Adipocyte (in vitro differentiated cells): ENCODE measurements around the gene CCT6A.
"Not testable (repeated sequence)": the region's sequence is repeated elsewhere in the genome, so short reads cannot be mapped to it uniquely, and the experiment has no call there.

ENCODE experiments used
- DNase-seq: peaks from one replicate; pipeline ENCODE4 v3.0.0-alpha.2; 2015; ENCODE audit warnings: low read depth
- H3K27me3 ChIP-seq: replicated peaks from 2 replicates; pipeline ENCODE4 v1.7.0; 2013; ENCODE audit warnings: mild to moderate bottlenecking, low read length, moderate library complexity; ENCODE audit not compliant: control insufficient read depth, insufficient read depth
- H3K36me3 ChIP-seq: 2 replicates; pipeline ENCODE4 v1.7.0; 2013; ENCODE audit warnings: low read length, mild to moderate bottlenecking, moderate library complexity; ENCODE audit not compliant: control insufficient read depth, insufficient read depth, severe bottlenecking
- H3K4me1 ChIP-seq: 2 replicates; pipeline ENCODE4 v1.7.0; 2013; ENCODE audit warnings: mild to moderate bottlenecking, low read length, moderate library complexity; ENCODE audit not compliant: control insufficient read depth, insufficient read depth
- H3K4me3 ChIP-seq: 2 replicates; pipeline ENCODE4 v1.7.0; 2013; ENCODE audit warnings: mild to moderate bottlenecking, low read length, moderate library complexity
- H3K9ac ChIP-seq: 2 replicates; pipeline ENCODE4 v1.7.0; 2013; ENCODE audit warnings: mild to moderate bottlenecking, low read length, moderate library complexity
- H3K9me3 ChIP-seq: 2 replicates; pipeline ENCODE4 v1.7.0; 2013; ENCODE audit warnings: mild to moderate bottlenecking, low read length, moderate library complexity; ENCODE audit not compliant: control insufficient read depth

The CCT6A gene

DNA sequence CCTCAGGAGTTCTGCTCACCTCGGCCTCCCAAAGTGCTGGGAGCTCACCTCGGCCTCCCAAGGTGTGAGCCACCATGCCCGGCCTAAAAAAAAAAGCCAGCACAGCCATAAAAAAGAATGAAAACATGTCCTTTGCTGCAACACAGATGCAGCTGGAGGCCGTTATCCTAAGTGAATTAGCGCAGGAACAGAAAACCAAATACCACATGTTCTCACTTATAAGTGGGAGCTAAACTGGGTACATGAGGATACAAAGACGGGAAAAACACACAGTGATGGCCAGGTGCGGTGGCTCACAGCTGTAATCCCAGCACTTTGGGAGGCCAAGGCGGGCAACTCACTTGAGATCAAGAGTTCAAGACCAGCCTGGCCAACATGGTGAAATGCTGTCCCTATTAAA is 21.2 kb upstream of the CCT6A start:
- no peak for DNase-seq
- no peaks in the 10 kb centered on the region for H3K27me3 ChIP-seq
- H3K4me1 ChIP-seq = peaks cover 11% of the 10 kb centered on the region
- H3K36me3 ChIP-seq = peaks cover 11% of the 10 kb centered on the region
- H3K9me3 ChIP-seq = no peaks in the 10 kb centered on the region
- no peak overlapping the region for H3K4me3 ChIP-seq
- H3K9ac ChIP-seq = no peak overlapping the region

GRCh38 chr7:56031556-56031955 is 20.0 kb upstream of the CCT6A start:
- peaks cover 11% of the 10 kb centered on the region for H3K4me1 ChIP-seq
- not testable (repeated sequence) for H3K9ac ChIP-seq, H3K27me3 ChIP-seq, H3K9me3 ChIP-seq, H3K4me3 ChIP-seq, DNase-seq
- H3K36me3 ChIP-seq = peaks cover 11% of the 10 kb centered on the region

- not testable (repeated sequence) for H3K4me3 ChIP-seq, H3K9ac ChIP-seq, DNase-seq, H3K9me3 ChIP-seq, H3K27me3 ChIP-seq
- Histone ChIP-seq H3K36me3 (peaks cover 11% of the 10 kb centered on the region), H3K4me1 (peaks cover 11% of the 10 kb centered on the region)
These were observed 19.0 kb upstream of the CCT6A start for GRCh38 chr7:56032578-56032977.

DNA sequence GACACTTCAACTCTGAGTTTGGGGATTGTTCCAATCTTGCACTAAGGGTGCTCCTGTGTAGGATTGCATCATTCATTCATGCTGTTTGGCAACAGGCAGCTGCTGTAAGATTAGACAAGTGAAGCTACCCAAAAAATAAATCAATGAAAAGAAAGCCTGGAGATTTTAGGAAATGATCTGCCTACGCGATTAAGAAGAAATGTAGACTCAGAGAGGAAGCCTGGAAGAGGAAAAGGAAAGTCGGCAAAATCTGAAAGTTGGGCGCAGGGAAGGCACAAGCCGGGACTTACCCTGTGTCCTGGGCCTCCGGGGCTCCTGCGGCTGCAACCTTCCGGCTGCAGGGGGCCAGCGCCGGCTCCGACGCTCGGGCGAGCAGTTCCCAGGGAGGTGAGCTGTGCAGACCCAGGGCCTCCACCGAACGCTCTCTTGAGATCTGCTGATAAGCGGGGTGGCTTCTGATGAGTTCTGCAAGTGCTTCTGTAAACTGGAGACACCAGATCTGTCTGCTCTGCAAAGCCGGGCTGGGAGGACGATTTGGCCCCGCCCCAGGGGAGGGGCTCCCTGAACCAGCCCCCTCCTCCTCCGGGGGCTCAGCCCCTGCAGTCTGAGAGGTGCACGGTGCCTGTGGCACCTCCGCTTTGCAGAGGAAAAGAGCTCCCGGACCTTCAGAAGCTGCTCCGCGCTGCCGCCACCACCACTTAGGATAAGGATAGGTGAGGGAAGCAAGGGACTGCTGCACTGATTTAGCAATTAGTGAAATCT is 17.7 kb upstream of the CCT6A start:
- H3K4me1 ChIP-seq = peaks cover 11% of the 10 kb centered on the region
- no peaks in the 10 kb centered on the region for H3K27me3 ChIP-seq
- peak overlapping the region; percentile 82 for H3K9ac ChIP-seq
- H3K36me3 ChIP-seq = peaks cover 11% of the 10 kb centered on the region
- peak overlapping the region; percentile 91 for H3K4me3 ChIP-seq
- no peaks in the 10 kb centered on the region for H3K9me3 ChIP-seq
- DNase-seq = peak; percentile 89

GRCh38 chr7:56040730-56041129 is 10.8 kb upstream of the CCT6A start:
- H3K4me3 ChIP-seq = no peak overlapping the region
- H3K9ac ChIP-seq = no peak overlapping the region
- no peaks in the 10 kb centered on the region for H3K4me1 ChIP-seq
- DNase-seq = no peak
- no peaks in the 10 kb centered on the region for H3K27me3 ChIP-seq
- H3K36me3 ChIP-seq = no peaks in the 10 kb centered on the region
- no peaks in the 10 kb centered on the region for H3K9me3 ChIP-seq

DNA sequence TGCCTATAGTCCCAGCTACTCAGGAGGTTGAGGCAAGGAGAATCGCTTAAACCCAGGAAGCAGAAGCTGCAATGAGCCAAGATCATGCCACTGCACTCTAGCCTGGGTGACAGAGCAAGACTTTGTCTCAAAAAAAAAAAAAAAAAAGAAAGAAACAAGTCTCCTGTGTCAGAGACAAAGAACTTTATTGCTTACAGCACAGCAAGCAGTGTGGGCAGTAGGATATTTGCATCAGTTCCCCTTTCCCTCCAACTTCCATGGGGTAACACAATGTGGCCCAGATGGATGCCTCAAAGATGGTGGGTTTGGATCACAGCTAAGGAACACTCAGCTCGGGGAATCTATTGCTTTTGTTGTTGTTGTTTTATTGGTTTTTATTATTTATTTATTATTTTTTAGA is 5.8 kb upstream of the CCT6A start:
- not testable (repeated sequence) for H3K27me3 ChIP-seq, H3K9ac ChIP-seq, H3K9me3 ChIP-seq, H3K36me3 ChIP-seq, DNase-seq, H3K4me3 ChIP-seq
- H3K4me1 ChIP-seq = peaks cover 19% of the 10 kb centered on the region

- no peaks in the 10 kb centered on the region for H3K9me3 ChIP-seq
- no peaks in the 10 kb centered on the region for H3K36me3 ChIP-seq
- peak overlapping the region; percentile 49 for H3K9ac ChIP-seq
- peaks cover 19% of the 10 kb centered on the region for H3K4me1 ChIP-seq
- H3K27me3 ChIP-seq = no peaks in the 10 kb centered on the region
- peak; percentile 92 for DNase-seq
- H3K4me3 ChIP-seq = no peak overlapping the region
These were observed 4.7 kb upstream of the CCT6A start for GRCh38 chr7:56046721-56047445.

GRCh38 chr7:56047446-56048116 is 4.0 kb upstream of the CCT6A start:
- not testable (repeated sequence) for H3K27me3 ChIP-seq, H3K4me3 ChIP-seq, H3K9me3 ChIP-seq, H3K36me3 ChIP-seq, DNase-seq
- Histone ChIP-seq H3K9ac (peak overlapping the region; percentile 49), H3K4me1 (peaks cover 22% of the 10 kb centered on the region)

- H3K9me3 ChIP-seq = no peaks in the 10 kb centered on the region
- H3K36me3 ChIP-seq = peaks cover 3% of the 10 kb centered on the region
- H3K4me3 ChIP-seq = no peak overlapping the region
- peak; percentile 79 for DNase-seq
- no peaks in the 10 kb centered on the region for H3K27me3 ChIP-seq
- no peak overlapping the region for H3K9ac ChIP-seq
- peaks cover 29% of the 10 kb centered on the region for H3K4me1 ChIP-seq
These were observed 3.3 kb upstream of the CCT6A start for GRCh38 chr7:56048245-56048644.

DNA sequence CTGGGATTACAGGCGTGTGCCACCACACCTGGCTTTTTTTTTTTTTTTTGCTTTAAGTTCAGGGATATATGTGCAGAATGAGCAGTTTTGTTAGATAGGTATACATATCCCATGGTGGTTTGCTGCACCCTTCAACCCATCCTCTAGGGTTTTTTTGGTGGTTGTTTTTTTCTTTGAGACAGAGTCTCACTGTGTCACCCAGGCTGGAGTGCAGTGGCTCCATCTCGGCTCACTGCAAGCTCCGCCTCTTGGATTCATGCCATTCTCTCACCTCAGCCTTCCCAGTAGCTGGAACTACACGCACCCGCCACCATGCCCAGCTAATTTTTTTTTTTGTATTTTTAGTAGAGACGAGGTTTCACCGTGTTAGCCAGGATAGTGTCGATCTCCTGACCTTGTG is 2.8 kb upstream of the CCT6A start:
- H3K9me3 ChIP-seq, H3K27me3 ChIP-seq, DNase-seq, H3K4me3 ChIP-seq, H3K9ac ChIP-seq, H3K36me3 ChIP-seq: not testable (repeated sequence)
- H3K4me1 ChIP-seq = peaks cover 34% of the 10 kb centered on the region

DNA sequence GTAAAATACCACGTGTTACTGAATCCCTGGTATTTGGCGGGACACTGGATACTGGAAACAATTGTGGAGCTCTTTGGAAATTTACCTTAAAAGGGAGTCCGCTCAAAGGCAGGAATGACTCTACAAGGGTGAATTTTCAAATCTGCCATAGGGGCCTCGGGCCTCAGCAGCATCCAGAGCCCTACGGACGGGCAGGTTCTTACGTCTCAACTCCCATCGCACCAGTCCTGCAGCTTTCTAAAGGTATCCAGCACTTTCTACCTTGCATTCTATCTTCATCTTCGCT is 569 bp upstream of the CCT6A start:
- peaks cover 34% of the 10 kb centered on the region for H3K4me1 ChIP-seq
- H3K36me3 ChIP-seq = peaks cover 30% of the 10 kb centered on the region
- H3K9me3 ChIP-seq = no peaks in the 10 kb centered on the region
- H3K9ac ChIP-seq = peak overlapping the region; percentile 97
- peak overlapping the region; percentile 96 for H3K4me3 ChIP-seq
- no peak for DNase-seq
- no peaks in the 10 kb centered on the region for H3K27me3 ChIP-seq
